ENCODE measurements around the gene ZCCHC14.
"Not testable (repeated sequence)": the region's sequence is repeated elsewhere in the genome, so short reads cannot be mapped to it uniquely, and the experiment has no call there.

Gene ZCCHC14

DNA sequence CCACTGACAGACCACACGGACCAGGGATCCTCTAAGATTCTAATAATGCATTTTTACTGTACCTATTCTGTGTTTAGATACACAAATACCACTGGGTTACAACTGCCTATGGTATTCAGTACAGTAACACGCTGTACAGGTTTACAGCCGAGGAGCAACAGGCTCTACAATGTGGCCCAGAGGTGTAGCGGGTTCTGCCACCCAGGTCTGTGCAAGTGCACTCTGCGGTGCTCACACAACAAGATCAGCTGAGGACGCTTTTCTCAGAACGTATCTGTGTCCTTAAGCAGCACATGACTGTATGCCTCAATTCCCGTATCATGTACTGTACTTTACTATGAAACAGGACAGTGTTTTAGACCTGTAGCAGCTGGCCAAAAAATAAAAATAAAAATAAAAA, 6.5 kb downstream of the ZCCHC14 start:
- H3K4me3 ChIP-seq (ENCODE audit: insufficient read depth in 1 of 2, low read depth in 1 of 2, low read length in 2 of 2): peak overlapping the region in 1 of 2 experiments; percentile 90
- peak overlapping the region; percentile 8 for H3K27ac ChIP-seq (ENCODE audit: low read length, poor library complexity, severe bottlenecking)
- no peak overlapping the region for H3K4ac ChIP-seq (ENCODE audit: low read depth in 1 of 2, low read length in 2 of 2)
- no peaks in the 10 kb centered on the region for H3K9me3 ChIP-seq (ENCODE audit: control insufficient read depth, low read length)
- H4K91ac ChIP-seq (ENCODE audit: low read length): peak overlapping the region; percentile 65
- H3K79me1 ChIP-seq (replicated peaks; ENCODE audit: low read length, poor library complexity, severe bottlenecking): peaks cover 3% of the 10 kb centered on the region
- H2BK15ac ChIP-seq (ENCODE audit: low read depth, poor library complexity, severe bottlenecking): no peak overlapping the region
- H3K18ac ChIP-seq (ENCODE audit: low read depth in 1 of 2, low read length in 2 of 2): no peak overlapping the region
- peaks cover 11 to 18% of the 10 kb centered on the region in 2 experiments for H3K36me3 ChIP-seq (ENCODE audit: control insufficient read depth in 1 of 2, insufficient read depth in 2 of 2, low read depth in 1 of 2, low read length in 2 of 2)
- H3K14ac ChIP-seq (ENCODE audit: low read length in 2 of 2): no peak overlapping the region
- no peak overlapping the region for H3K4me2 ChIP-seq (ENCODE audit: low read length, poor library complexity, severe bottlenecking)
- H2BK120ac ChIP-seq (ENCODE audit: low read depth, low read length): no peak overlapping the region
- H3K4me1 ChIP-seq (ENCODE audit: control insufficient read depth, insufficient read depth, low read depth, low read length): peaks cover 29% of the 10 kb centered on the region
- peak overlapping the region; percentile 9 for H2AK5ac ChIP-seq (ENCODE audit: low read length, severe bottlenecking)
- H3K27me3 ChIP-seq (ENCODE audit: control insufficient read depth in 1 of 2, insufficient read depth in 1 of 2, low read length in 2 of 2): no peaks in the 10 kb centered on the region
- no peak overlapping the region for H2BK5ac ChIP-seq (ENCODE audit: low read depth, low read length, poor library complexity, severe bottlenecking)
- no peak overlapping the region for H4K8ac ChIP-seq (ENCODE audit: low read length)
- WGBS: 99% methylated on average over 5 of the region's 8 CpGs
- H2AFZ ChIP-seq (ENCODE audit: low read depth, low read length): no peak overlapping the region
- H3K23ac ChIP-seq (ENCODE audit: low read length in 2 of 2): no peak overlapping the region
- peak overlapping the region; percentile 89 for H3K9ac ChIP-seq (ENCODE audit: low read length)
- H2BK12ac ChIP-seq (ENCODE audit: low read length in 2 of 2): no peak overlapping the region
- no peak for DNase-seq

DNA sequence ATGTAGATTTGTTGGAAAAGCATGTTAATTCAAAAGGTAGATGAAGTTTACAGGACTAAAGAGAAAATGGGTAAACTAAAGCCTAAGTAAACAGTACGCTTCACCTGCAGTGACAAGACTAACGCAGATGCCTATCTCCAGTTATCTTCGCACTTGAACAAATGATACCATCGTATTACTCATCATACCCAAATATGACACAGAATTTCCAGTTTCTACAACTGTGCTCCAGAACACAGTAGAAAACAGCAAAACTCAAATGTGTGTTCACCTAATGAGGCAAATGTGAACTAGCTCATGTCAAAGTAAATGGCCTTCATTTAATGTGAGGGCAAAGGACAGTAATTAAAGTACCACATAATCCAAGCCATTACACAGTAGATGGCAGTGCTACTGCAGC, 7.0 kb downstream of the ZCCHC14 start:
- H3K36me3 ChIP-seq (ENCODE audit: control insufficient read depth in 1 of 2, insufficient read depth in 2 of 2, low read depth in 1 of 2, low read length in 2 of 2): peaks cover 9 to 15% of the 10 kb centered on the region in 2 experiments
- peaks cover 26% of the 10 kb centered on the region for H3K4me1 ChIP-seq (ENCODE audit: control insufficient read depth, insufficient read depth, low read depth, low read length)
- H3K4me3 ChIP-seq (ENCODE audit: insufficient read depth in 1 of 2, low read depth in 1 of 2, low read length in 2 of 2); H3K27me3 ChIP-seq (ENCODE audit: control insufficient read depth in 1 of 2, insufficient read depth in 1 of 2, low read length in 2 of 2); H2BK12ac ChIP-seq (ENCODE audit: low read length in 2 of 2); H3K27ac ChIP-seq (ENCODE audit: low read length, poor library complexity, severe bottlenecking); DNase-seq; H3K4me2 ChIP-seq (ENCODE audit: low read length, poor library complexity, severe bottlenecking); H2AK5ac ChIP-seq (ENCODE audit: low read length, severe bottlenecking); H3K23ac ChIP-seq (ENCODE audit: low read length in 2 of 2); H3K4ac ChIP-seq (ENCODE audit: low read depth in 1 of 2, low read length in 2 of 2); H3K79me1 ChIP-seq (replicated peaks; ENCODE audit: low read length, poor library complexity, severe bottlenecking); H4K8ac ChIP-seq (ENCODE audit: low read length); H2AFZ ChIP-seq (ENCODE audit: low read depth, low read length); H3K9me3 ChIP-seq (ENCODE audit: control insufficient read depth, low read length); H2BK120ac ChIP-seq (ENCODE audit: low read depth, low read length); H4K91ac ChIP-seq (ENCODE audit: low read length); H3K18ac ChIP-seq (ENCODE audit: low read depth in 1 of 2, low read length in 2 of 2); H2BK5ac ChIP-seq (ENCODE audit: low read depth, low read length, poor library complexity, severe bottlenecking); H2BK15ac ChIP-seq (ENCODE audit: low read depth, poor library complexity, severe bottlenecking); H3K14ac ChIP-seq (ENCODE audit: low read length in 2 of 2): not testable (repeated sequence)
- 70% methylated on average over 4 of the region's 4 CpGs for WGBS
- peak overlapping the region; percentile 89 for H3K9ac ChIP-seq (ENCODE audit: low read length)

DNA sequence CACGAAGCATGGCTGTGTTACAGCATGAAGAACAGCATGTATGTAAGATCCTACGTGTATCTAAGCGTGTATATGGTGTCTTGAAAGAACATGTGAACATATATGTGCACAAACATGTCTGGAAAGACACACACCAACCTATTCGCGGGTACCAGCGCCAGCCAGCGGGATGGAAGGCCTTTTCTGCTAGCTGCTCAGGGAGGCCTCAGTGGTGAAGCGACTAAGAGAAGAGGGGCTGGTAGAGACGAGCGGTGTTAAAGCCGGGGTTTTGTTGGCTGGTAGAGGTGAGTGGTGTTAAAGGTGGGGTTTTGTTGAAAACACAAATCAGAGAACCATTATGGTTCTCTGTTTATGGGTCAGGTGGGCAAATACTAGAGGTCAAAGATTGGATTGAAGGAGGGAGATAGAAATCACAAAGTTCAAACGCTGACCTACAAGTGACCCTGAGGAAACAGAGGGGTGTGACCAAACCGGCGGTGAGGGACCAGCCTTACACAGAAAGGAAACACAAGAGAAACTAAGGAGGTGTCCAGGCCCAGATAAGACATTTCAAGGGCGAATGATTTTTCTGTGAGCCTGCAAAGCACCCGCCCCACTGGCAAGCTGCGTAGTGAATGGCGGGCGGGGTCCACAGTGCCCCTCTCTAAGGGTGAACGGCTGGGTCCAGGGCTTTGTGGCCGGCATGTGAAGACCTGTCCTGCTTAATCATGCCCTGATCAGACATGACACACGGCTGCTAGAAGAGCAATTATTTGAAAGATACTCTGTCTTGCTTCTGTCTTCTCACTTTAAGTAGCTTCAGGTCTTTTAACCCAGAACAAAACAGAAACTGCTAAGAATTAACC, 8.1 kb downstream of the ZCCHC14 start:
- Histone ChIP-seq H3K4ac (ENCODE audit: low read depth in 1 of 2, low read length in 2 of 2) (no peak overlapping the region), H2BK120ac (ENCODE audit: low read depth, low read length) (no peak overlapping the region), H3K79me1 (replicated peaks; ENCODE audit: low read length, poor library complexity, severe bottlenecking) (peaks cover 8% of the 10 kb centered on the region), H3K14ac (ENCODE audit: low read length in 2 of 2) (no peak overlapping the region), H4K8ac (ENCODE audit: low read length) (no peak overlapping the region), H2AFZ (ENCODE audit: low read depth, low read length) (no peak overlapping the region), H2BK5ac (ENCODE audit: low read depth, low read length, poor library complexity, severe bottlenecking) (no peak overlapping the region), H2BK12ac (ENCODE audit: low read length in 2 of 2) (no peak overlapping the region), H2AK5ac (ENCODE audit: low read length, severe bottlenecking) (peak overlapping the region; percentile 87), H3K4me1 (ENCODE audit: control insufficient read depth, insufficient read depth, low read depth, low read length) (peaks cover 24% of the 10 kb centered on the region), H2BK15ac (ENCODE audit: low read depth, poor library complexity, severe bottlenecking) (no peak overlapping the region), H3K27ac (ENCODE audit: low read length, poor library complexity, severe bottlenecking) (peak overlapping the region; percentile 85), H3K4me2 (ENCODE audit: low read length, poor library complexity, severe bottlenecking) (peak overlapping the region; percentile 53), H3K36me3 (ENCODE audit: control insufficient read depth in 1 of 2, insufficient read depth in 2 of 2, low read depth in 1 of 2, low read length in 2 of 2) (peaks cover 10 to 15% of the 10 kb centered on the region in 2 experiments), H3K18ac (ENCODE audit: low read depth in 1 of 2, low read length in 2 of 2) (peak overlapping the region in 1 of 2 experiments; percentile 33), H3K9ac (ENCODE audit: low read length) (peak overlapping the region; percentile 21), H3K23ac (ENCODE audit: low read length in 2 of 2) (no peak overlapping the region), H3K9me3 (ENCODE audit: control insufficient read depth, low read length) (no peaks in the 10 kb centered on the region), H4K91ac (ENCODE audit: low read length) (no peak overlapping the region), H3K27me3 (ENCODE audit: control insufficient read depth in 1 of 2, insufficient read depth in 1 of 2, low read length in 2 of 2) (no peaks in the 10 kb centered on the region), H3K4me3 (ENCODE audit: insufficient read depth in 1 of 2, low read depth in 1 of 2, low read length in 2 of 2) (peak overlapping the region in 1 of 2 experiments; percentile 19)
- WGBS: 89% methylated on average over 21 of the region's 22 CpGs
- no peak for DNase-seq

- Histone ChIP-seq H3K9ac (ENCODE audit: low read length) (no peak overlapping the region), H4K8ac (ENCODE audit: low read length) (no peak overlapping the region), H2BK120ac (ENCODE audit: low read depth, low read length) (no peak overlapping the region), H3K79me1 (replicated peaks; ENCODE audit: low read length, poor library complexity, severe bottlenecking) (peaks cover 9% of the 10 kb centered on the region), H3K18ac (ENCODE audit: low read depth in 1 of 2, low read length in 2 of 2) (no peak overlapping the region), H3K4me1 (ENCODE audit: control insufficient read depth, insufficient read depth, low read depth, low read length) (peaks cover 21% of the 10 kb centered on the region), H3K23ac (ENCODE audit: low read length in 2 of 2) (no peak overlapping the region), H2AK5ac (ENCODE audit: low read length, severe bottlenecking) (no peak overlapping the region), H3K9me3 (ENCODE audit: control insufficient read depth, low read length) (no peaks in the 10 kb centered on the region), H4K91ac (ENCODE audit: low read length) (no peak overlapping the region), H3K27me3 (ENCODE audit: control insufficient read depth in 1 of 2, insufficient read depth in 1 of 2, low read length in 2 of 2) (no peaks in the 10 kb centered on the region), H2AFZ (ENCODE audit: low read depth, low read length) (no peak overlapping the region), H2BK5ac (ENCODE audit: low read depth, low read length, poor library complexity, severe bottlenecking) (no peak overlapping the region), H3K4me3 (ENCODE audit: insufficient read depth in 1 of 2, low read depth in 1 of 2, low read length in 2 of 2) (no peak overlapping the region), H2BK15ac (ENCODE audit: low read depth, poor library complexity, severe bottlenecking) (no peak overlapping the region), H3K4ac (ENCODE audit: low read depth in 1 of 2, low read length in 2 of 2) (no peak overlapping the region), H3K27ac (ENCODE audit: low read length, poor library complexity, severe bottlenecking) (no peak overlapping the region), H3K14ac (ENCODE audit: low read length in 2 of 2) (no peak overlapping the region), H2BK12ac (ENCODE audit: low read length in 2 of 2) (no peak overlapping the region), H3K36me3 (ENCODE audit: control insufficient read depth in 1 of 2, insufficient read depth in 2 of 2, low read depth in 1 of 2, low read length in 2 of 2) (peaks cover 10 to 20% of the 10 kb centered on the region in 2 experiments), H3K4me2 (ENCODE audit: low read length, poor library complexity, severe bottlenecking) (no peak overlapping the region)
- DNase-seq: no peak
- WGBS: 93% methylated on average over 1 of the region's 5 CpGs
Observed at GRCh38 chr16:87483481-87483880, 9.3 kb downstream of the ZCCHC14 start.

Measured in mesenchymal stem cell (in vitro differentiated cells and primary cell).